ENCODE data around the gene MOXD1.

MOXD1 gene

DNA sequence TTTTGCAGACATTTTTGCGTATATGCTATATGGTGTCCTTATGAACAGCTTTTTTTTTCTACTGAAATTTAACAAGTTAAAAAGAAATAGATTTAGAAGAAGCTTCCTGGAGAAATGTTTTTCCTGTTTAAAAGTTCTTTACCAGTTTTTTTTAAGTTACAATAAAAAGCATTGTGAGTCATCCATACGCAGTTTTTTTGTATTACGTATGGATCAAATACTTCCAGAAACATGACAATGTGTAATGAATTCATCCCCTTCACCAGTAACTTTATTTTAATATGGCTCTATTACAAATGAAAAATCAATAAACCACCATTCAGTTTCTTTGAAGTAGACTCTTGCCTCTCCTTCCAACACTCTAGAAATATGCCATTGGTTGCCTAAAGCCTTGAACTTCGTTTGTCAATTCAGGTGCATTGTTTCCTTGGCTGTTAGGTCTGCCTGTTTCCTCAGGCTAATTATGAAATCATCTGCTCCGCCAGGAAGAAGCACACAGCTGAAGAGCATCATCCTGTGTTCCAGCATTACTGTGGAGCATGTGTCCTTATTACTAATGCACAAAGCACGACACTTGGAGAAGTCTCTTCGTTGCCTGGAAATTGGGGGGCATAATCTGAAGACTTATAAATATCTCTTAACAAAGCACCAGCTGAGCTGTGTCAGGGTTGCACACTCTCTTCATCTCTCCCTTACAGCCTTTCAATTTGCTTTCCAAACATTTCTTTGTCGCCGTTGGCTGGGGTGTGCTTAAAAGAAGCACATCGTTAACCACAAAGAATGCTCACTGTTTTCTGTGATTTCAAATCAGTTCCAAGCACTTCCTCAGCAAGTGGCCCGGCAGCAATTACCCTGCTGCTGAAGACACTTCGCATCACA, 9.6 kb downstream of the MOXD1 start:
- no peaks in the 10 kb centered on the region for H3K4me1 ChIP-seq (ENCODE audit: control insufficient read depth, insufficient read depth, low read length)
- H3K9ac ChIP-seq (ENCODE audit: low read length), result no peak overlapping the region
- no peak overlapping the region for H3K4me3 ChIP-seq (ENCODE audit: low read length)
- no peaks in the 10 kb centered on the region for H3K27me3 ChIP-seq (ENCODE audit: control insufficient read depth, insufficient read depth, low read length)
- H3K27ac ChIP-seq (ENCODE audit: low read depth, low read length), result peak overlapping the region; percentile 10
- H3K36me3 ChIP-seq (ENCODE audit: control insufficient read depth, insufficient read depth, low read length), result no peaks in the 10 kb centered on the region

DNA sequence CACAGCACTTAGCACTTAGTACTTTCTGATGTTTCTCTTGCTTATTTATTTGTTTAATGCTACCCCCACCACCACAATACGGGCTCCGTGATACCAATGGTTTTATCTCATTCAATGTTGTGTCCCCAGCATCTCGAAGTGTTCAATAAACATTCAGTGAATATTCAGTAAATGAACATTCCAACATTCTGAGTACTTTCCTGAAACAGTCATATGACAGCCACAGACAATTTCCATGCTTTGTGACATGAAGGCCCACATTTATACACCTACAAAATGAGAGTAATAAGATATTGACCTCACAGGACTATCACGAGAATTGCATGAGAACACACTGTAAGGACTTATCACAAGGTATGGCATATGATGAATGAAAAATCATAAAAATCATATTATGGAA, 10.8 kb downstream of the MOXD1 start:
- no peaks in the 10 kb centered on the region for H3K36me3 ChIP-seq (ENCODE audit: control insufficient read depth, insufficient read depth, low read length)
- H3K4me1 ChIP-seq (ENCODE audit: control insufficient read depth, insufficient read depth, low read length), result no peaks in the 10 kb centered on the region
- no peak overlapping the region for H3K9ac ChIP-seq (ENCODE audit: low read length)
- no peaks in the 10 kb centered on the region for H3K27me3 ChIP-seq (ENCODE audit: control insufficient read depth, insufficient read depth, low read length)
- no peak overlapping the region for H3K4me3 ChIP-seq (ENCODE audit: low read length)
- no peak overlapping the region for H3K27ac ChIP-seq (ENCODE audit: low read depth, low read length)

DNA sequence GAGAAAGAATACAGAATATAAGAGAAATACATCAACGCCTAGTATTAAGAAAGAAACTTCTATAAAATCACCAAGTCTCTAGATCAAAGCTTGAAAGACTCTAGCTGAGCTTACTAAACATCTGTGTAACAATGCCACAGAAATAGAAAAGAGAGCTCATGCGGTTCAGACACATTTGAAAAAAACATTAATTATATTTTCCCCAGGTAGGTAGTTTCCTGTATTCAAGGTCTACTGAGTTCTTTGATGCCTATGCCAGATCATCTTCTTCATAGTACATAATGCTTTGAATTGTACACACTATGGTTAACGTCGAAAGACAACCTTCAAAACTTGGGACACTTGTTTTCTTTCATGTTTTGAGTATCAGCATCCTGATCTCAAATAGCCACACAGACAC, 11.3 kb downstream of the MOXD1 start:
- no peak overlapping the region for H3K27ac ChIP-seq (ENCODE audit: low read depth, low read length)
- no peak overlapping the region for H3K4me3 ChIP-seq (ENCODE audit: low read length)
- no peaks in the 10 kb centered on the region for H3K27me3 ChIP-seq (ENCODE audit: control insufficient read depth, insufficient read depth, low read length)
- H3K4me1 ChIP-seq (ENCODE audit: control insufficient read depth, insufficient read depth, low read length), result no peaks in the 10 kb centered on the region
- H3K36me3 ChIP-seq (ENCODE audit: control insufficient read depth, insufficient read depth, low read length), result no peaks in the 10 kb centered on the region
- no peak overlapping the region for H3K9ac ChIP-seq (ENCODE audit: low read length)

DNA sequence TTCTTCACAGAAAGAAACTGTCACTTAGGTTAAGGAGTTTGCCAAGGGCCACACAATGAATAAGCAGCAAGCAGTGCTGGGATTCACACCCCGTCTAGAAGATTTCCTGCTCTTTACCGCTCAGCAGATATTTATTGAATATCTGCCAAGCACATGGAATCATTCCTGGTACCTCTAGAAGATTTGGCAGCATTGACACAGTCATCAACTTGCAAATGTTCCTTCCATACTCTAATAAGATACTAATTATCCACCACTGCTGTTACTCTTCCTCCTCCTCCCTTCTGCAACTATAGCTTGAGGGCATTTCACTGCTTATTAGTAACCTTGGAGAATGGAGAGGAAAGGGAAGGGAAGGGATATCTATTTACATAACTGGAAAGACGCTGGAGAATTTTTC, 13.0 kb downstream of the MOXD1 start:
- H3K36me3 ChIP-seq (ENCODE audit: control insufficient read depth, insufficient read depth, low read length), result no peaks in the 10 kb centered on the region
- H3K9ac ChIP-seq (ENCODE audit: low read length), result no peak overlapping the region
- no peaks in the 10 kb centered on the region for H3K27me3 ChIP-seq (ENCODE audit: control insufficient read depth, insufficient read depth, low read length)
- no peak overlapping the region for H3K4me3 ChIP-seq (ENCODE audit: low read length)
- no peak overlapping the region for H3K27ac ChIP-seq (ENCODE audit: low read depth, low read length)
- no peaks in the 10 kb centered on the region for H3K4me1 ChIP-seq (ENCODE audit: control insufficient read depth, insufficient read depth, low read length)

DNA sequence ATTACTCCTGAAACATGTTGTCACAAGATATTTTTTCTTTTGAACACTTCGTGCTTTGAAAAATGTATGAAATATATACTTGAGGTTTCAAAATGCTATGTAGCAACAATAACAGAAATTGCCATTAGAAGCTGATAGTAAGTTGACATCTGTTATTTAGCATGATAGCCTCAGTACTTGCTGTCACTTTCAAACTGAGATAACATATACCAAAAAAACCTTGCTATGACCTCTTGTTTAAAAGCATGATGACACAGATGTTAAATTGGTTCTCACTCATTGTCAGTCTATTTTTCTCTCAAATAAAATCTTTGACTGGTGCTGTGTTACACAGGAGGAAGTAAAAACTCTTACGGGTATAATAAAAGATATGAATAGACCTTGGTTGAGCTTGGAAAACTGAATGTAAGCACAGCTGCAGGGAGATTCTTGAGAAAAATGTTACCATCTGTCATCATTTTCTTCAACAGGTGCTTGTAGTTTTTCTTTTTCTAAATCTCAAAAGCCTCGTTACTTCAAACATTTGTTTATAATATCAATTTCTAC, 18.6 kb downstream of the MOXD1 start:
- H3K4me3 ChIP-seq (ENCODE audit: low read length), result no peak overlapping the region
- H3K36me3 ChIP-seq (ENCODE audit: control insufficient read depth, insufficient read depth, low read length), result no peaks in the 10 kb centered on the region
- H3K27ac ChIP-seq (ENCODE audit: low read depth, low read length), result no peak overlapping the region
- H3K4me1 ChIP-seq (ENCODE audit: control insufficient read depth, insufficient read depth, low read length), result no peaks in the 10 kb centered on the region
- H3K27me3 ChIP-seq (ENCODE audit: control insufficient read depth, insufficient read depth, low read length), result no peaks in the 10 kb centered on the region
- H3K9ac ChIP-seq (ENCODE audit: low read length), result no peak overlapping the region

DNA sequence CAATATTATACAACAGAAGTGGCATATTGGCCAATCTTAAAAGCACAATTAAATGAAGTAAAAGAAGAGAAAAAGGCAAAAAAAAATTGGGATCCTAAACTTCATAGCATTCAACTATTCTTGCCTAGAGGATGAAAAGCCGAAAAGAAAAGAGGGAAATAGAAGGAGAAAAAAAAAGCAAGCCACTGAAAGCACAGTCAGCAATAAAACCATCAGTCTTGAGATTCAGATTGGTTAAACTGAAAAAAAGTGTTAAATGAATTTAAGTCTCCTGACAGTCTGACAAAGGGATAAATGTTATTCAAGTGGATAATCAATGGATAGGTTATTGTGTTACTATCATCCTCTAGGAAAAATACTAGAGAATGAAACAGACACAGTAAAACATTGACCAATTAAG, 19.9 kb downstream of the MOXD1 start:
- Histone ChIP-seq H3K27me3 (ENCODE audit: control insufficient read depth, insufficient read depth, low read length) (no peaks in the 10 kb centered on the region), H3K36me3 (ENCODE audit: control insufficient read depth, insufficient read depth, low read length) (no peaks in the 10 kb centered on the region), H3K27ac (ENCODE audit: low read depth, low read length) (no peak overlapping the region), H3K4me3 (ENCODE audit: low read length) (no peak overlapping the region), H3K9ac (ENCODE audit: low read length) (no peak overlapping the region), H3K4me1 (ENCODE audit: control insufficient read depth, insufficient read depth, low read length) (no peaks in the 10 kb centered on the region)

DNA sequence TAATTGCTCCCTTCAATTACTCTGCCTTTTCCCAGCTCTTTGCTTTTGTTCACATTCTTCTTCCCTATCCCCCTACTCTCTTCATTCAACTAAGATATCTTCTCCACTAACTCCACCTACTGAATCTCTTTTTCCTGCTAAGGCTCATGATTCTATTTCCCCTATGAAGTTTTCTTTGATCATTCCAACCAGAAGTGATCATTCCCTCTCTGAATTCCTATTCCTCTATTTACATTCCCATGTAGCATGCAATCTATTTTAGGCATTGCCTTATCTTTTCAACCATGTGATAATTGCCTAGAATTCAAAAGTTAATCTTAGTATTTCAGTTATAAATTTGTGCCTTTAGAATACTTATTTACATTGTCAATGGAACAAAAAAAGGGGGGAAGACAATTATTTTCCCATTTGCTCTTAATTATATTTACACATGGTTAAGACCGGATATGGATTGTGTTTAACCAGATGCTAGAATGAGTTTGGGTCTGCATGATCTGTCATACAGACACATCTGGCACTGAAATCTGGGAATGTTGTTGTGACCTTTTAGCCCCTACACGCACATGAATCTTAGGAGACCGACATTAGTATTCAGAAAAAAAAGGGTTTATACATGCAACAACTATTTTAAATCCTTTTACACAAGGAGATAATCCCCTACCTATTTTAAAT, 20.8 kb downstream of the MOXD1 start:
- no peaks in the 10 kb centered on the region for H3K4me1 ChIP-seq (ENCODE audit: control insufficient read depth, insufficient read depth, low read length)
- H3K9ac ChIP-seq (ENCODE audit: low read length), result no peak overlapping the region
- no peaks in the 10 kb centered on the region for H3K27me3 ChIP-seq (ENCODE audit: control insufficient read depth, insufficient read depth, low read length)
- H3K4me3 ChIP-seq (ENCODE audit: low read length), result no peak overlapping the region
- H3K27ac ChIP-seq (ENCODE audit: low read depth, low read length), result no peak overlapping the region
- no peaks in the 10 kb centered on the region for H3K36me3 ChIP-seq (ENCODE audit: control insufficient read depth, insufficient read depth, low read length)

DNA sequence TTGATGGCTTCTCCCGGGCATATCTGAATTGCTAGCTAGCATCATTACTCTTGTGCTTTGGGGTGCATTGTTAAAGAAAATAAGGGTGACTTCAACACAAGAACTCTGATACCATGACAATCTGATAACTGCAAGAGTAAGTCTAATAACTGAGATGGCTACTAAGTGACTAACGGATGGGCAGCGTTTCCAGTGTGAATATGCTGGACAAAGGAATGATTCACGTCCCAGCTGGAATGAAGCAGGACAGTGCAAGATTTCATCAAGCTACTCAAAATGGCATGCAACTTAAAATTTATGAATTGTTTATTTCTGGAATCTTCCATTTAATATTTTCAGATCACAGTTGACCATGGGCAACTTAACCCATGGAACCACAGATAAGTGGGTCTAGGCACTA, 31.7 kb downstream of the MOXD1 start:
- Histone ChIP-seq H3K27me3 (ENCODE audit: control insufficient read depth, insufficient read depth, low read length) (no peaks in the 10 kb centered on the region), H3K36me3 (ENCODE audit: control insufficient read depth, insufficient read depth, low read length) (no peaks in the 10 kb centered on the region), H3K9ac (ENCODE audit: low read length) (no peak overlapping the region), H3K4me3 (ENCODE audit: low read length) (no peak overlapping the region), H3K27ac (ENCODE audit: low read depth, low read length) (no peak overlapping the region), H3K4me1 (ENCODE audit: control insufficient read depth, insufficient read depth, low read length) (no peaks in the 10 kb centered on the region)

DNA sequence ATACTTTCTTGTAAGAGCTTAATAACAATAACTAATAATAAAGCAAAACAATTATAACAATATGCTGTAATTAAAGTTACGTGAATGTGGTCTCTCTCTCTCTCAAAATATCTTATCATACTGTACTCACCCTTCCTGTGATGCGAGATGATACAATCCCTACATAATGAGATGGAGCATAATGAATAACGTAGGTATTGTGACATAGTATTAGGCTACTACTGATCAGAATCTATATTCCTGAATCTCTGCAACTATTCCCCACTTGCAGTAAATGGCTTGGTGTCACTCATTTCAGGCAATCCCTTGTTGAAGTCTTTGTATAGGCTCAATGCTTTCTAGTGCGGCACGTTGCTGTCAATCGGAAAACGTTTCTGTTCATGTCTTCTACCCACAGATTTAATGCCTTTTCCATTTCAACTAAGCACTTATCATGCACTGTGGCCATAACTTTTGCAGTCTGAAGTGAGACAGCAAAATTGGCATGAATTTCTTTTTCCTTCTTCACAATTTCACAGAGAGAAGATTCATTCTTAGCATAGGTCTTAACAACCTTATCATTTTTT, 32.3 kb downstream of the MOXD1 start:
- no peaks in the 10 kb centered on the region for H3K27me3 ChIP-seq (ENCODE audit: control insufficient read depth, insufficient read depth, low read length)
- no peak overlapping the region for H3K27ac ChIP-seq (ENCODE audit: low read depth, low read length)
- H3K9ac ChIP-seq (ENCODE audit: low read length), result no peak overlapping the region
- no peaks in the 10 kb centered on the region for H3K4me1 ChIP-seq (ENCODE audit: control insufficient read depth, insufficient read depth, low read length)
- H3K36me3 ChIP-seq (ENCODE audit: control insufficient read depth, insufficient read depth, low read length), result no peaks in the 10 kb centered on the region
- H3K4me3 ChIP-seq (ENCODE audit: low read length), result no peak overlapping the region

DNA sequence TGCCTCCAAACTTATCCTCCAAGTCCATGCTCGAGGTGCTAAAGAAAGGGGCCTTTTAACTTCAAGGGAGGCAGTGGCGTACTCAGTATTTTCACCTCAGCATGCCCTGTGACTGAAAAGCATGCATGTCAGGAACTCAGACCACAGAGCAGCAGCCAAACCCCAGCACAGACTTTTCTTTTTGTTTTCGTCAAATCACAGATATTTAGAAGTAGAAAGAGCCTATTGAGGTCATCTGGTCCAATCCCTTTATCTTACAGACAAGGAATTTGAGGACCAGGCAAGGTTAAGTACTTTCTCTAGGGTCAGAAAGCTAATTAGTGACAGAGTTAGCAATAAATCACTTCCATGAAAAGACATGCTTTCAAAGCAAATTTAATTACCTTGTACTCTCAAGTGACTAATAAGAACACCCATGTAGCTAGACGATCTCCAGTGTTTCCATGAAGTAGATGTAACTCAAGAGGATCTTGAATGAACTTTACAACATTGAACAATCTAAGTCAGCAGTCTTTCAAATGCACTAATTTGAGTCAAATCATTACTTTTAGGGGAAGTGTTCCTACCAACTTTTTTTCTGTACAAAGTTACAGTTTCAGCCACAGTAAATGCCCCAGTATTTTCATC, 35.9 kb downstream of the MOXD1 start:
- Histone ChIP-seq H3K27me3 (ENCODE audit: control insufficient read depth, insufficient read depth, low read length) (no peaks in the 10 kb centered on the region), H3K36me3 (ENCODE audit: control insufficient read depth, insufficient read depth, low read length) (no peaks in the 10 kb centered on the region), H3K9ac (ENCODE audit: low read length) (no peak overlapping the region), H3K4me3 (ENCODE audit: low read length) (no peak overlapping the region), H3K4me1 (ENCODE audit: control insufficient read depth, insufficient read depth, low read length) (no peaks in the 10 kb centered on the region), H3K27ac (ENCODE audit: low read depth, low read length) (no peak overlapping the region)

DNA sequence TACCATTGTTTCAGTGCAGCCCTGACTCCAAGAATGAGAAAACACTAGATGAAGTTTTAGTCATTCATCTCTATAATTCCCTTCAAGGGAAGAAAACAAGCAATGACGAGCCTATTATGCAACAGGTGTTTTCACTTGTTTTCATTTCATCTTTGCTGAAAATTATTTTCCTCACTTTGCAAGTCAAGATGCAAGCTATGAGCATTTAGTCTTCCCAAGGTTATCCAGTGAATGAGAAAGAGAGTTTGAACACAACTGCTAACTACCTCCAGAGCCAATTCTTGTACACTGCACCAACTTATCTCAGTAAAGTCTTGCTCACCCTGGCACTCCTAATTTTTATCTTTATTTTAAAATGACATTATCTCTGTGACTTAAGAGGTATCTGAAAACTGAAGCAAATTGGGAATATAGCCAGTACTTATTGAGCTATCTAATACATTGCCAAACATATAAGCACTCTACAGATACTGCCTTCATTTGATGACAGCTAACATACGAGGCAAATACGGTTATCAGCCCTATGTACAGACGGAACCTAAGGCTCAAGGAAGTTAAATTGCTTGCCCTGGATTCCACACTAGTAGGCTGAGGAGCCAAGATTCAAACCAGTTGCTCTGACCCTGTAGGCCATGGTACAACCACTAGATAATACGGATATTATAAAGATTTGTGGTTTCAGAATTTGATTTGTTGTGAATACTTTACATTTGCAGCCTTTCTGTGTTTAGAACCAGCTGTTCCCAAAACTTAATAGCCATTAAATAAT, 36.8 kb downstream of the MOXD1 start:
- Histone ChIP-seq H3K4me1 (ENCODE audit: control insufficient read depth, insufficient read depth, low read length) (no peaks in the 10 kb centered on the region), H3K4me3 (ENCODE audit: low read length) (no peak overlapping the region), H3K9ac (ENCODE audit: low read length) (no peak overlapping the region), H3K27ac (ENCODE audit: low read depth, low read length) (no peak overlapping the region), H3K36me3 (ENCODE audit: control insufficient read depth, insufficient read depth, low read length) (no peaks in the 10 kb centered on the region), H3K27me3 (ENCODE audit: control insufficient read depth, insufficient read depth, low read length) (no peaks in the 10 kb centered on the region)

Data from rectal smooth muscle tissue (tissue), 1 donor.